Measurements from ENCODE around the gene MPRIP.
"Not testable (repeated sequence)": the region's sequence is repeated elsewhere in the genome, so short reads cannot be mapped to it uniquely, and the experiment has no call there.

The MPRIP gene

DNA sequence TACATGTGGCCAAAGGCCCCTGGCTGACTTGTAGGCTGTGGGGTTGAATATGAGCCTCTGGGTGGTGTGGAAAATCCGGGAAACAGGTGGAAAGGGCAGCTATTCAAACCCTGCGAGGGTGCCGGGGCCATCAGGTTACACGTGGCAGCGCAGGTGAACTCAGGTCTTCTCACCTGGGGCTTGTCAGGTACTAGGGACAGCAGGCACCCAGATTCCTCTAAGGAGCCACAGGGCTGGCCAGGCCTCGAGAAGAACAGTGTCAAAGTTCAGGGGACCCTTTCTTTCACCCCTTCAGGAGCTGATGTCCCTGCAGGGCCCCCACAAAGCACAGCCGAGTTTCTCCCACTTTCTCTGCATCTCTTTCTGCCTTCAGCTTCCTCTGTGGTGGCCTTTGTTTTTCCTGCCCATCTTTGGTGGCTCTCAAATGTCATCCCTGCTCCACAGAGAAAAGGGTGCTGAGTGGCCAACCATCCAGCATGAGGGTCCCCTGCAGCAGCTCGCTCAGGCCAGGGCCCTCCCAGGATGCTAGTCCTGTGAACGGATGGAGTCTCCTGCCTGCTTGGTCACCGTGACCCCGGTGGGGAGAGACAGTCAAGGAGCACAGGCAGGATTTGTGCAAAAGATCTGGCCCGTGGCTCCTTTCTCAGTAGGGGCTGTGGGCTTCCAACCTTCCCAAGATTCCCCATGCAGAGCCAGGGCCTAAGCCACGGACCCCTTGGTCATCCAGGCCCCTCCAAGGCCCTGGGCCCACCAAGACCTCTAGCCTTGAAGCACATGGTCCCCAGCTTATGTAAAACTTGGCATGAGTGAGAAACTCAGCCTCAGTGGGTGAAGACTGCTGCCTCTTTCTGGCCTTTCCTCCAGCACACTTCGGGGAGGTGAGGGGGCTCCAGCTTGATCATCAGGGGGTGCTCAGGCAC is 28.2 kb upstream of the MPRIP start:
- not testable (repeated sequence) for FAIRE-seq

DNA sequence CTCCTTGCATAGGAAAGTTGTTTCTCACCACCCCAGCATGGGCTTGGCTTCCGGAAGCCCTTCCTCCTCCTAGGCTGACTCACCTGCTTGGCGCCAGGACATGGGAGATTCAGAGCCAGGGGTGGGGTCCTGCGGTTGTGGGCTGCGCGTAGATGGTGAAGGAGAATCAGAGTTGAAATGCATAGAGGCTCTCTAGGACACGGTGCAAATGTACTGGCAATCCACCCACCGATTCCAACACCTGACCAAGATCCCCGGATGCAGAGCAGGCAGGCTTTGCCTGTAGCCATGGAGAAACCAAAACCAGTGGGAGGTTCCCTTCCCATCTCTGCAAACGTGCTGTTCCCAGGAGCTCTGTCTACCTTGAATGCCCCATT is 27.5 kb upstream of the MPRIP start:
- DNase-seq (ENCODE audit: extremely low spot score, insufficient read length, low read depth); FAIRE-seq: not testable (repeated sequence)

More for the DNA sequence above, 28.2 kb upstream of the MPRIP start:
- DNase-seq (ENCODE audit: extremely low spot score, insufficient read length, low read depth), result not testable (repeated sequence)

DNA sequence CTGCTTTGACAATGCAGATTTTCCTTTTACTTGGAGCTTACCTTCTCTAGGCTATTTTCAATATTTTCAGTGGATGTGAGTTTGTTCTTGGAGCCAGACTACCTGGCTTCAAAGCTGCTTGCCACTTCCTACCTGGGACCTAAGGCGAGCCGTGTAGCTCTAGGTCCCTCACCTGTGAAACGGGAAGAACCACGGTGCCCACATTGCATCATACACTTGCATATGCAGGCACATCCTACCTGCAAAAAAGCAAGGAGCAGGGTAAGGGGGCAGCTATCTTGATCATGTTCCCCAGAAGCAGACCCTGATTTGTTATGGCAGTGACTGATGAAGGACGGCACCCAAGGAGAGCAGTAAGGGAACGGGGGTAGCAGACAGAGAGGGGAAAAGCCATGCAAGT is 27.0 kb upstream of the MPRIP start:
- DNase-seq (ENCODE audit: extremely low spot score, insufficient read length, low read depth), result no peak
- FAIRE-seq, result no peak

DNA sequence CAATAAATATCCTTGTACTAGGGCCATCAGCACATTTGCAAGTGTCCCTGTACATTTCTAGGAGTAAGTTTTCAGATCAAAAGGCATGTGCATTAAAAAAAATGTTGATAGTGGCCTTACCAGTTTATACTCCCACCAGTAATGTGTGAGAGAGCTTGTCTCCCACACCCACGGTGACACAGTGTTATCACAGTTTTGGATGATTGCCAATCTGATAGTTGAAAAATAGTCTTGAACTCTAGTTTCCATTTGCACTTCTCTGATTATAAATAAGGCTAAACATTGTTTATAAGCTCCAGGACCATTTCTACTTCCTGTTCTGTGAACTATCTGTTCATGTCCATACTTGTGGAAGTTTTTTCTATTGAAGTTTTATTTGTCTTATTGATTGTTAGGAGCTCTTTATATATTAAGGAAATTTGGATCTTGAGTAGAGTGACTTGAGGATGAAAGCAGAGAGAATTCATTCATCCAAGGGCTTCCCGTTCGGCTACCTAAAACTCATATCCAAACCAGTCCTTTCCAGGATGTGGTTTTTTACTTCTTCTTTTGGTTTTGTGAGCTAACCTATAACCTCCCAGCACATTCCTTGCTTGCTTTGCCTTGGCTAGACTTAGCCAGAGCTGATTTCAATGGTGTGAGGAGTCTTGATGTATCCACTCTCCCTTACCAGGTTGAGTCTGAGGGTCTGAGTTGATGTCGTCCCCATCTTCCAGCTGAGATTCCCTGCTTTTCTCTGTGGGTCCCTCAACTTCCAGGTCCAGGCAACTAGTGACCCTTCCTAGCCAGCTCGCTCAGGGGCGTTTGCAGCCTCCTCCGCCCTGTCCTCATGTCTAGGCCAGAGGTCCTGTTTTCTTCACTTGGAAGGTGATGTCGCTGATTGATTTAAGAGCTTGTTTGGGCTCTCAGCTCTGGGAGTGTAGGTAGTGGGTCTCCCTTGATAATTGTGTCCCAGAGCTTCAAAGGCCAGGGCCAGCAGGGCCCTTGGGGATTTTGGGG is 25.8 kb upstream of the MPRIP start:
- peak; percentile 36 for FAIRE-seq
- DNase-seq (ENCODE audit: extremely low spot score, insufficient read length, low read depth), result not testable (repeated sequence)

DNA sequence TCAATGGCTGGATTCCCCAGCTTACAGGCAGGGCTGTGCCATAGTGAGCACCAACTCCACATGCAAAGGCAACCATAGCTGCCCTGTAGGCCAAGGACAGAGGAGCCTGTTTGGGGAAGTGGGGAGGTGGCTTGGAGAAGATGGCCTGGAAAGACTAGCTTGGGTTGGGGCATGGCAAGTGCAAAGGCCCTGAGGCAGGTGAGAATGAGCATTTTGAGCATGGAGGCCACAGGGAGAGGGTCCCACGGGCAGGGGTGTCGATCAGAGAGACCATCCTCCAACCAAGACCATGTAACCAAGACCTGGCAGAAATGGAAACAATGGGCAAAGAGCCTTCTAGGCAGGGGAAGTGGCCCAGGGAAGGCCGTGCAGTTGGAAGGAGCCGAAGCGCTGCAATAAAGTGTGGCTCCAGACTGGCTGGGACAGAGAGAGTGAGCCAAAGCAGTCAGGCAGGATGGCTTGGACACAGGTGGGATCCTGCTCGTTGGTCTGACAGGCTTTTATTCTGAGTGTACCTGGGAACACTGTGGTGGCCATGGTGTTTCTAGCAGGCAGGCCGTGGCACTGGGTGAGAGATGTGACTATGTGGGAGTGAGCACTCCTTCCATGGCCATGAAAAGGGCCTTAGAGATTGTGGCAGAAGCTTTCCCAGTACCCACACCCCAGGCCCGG is 24.8 kb upstream of the MPRIP start:
- no peak for FAIRE-seq
- no peak for DNase-seq (ENCODE audit: extremely low spot score, insufficient read length, low read depth)

DNA sequence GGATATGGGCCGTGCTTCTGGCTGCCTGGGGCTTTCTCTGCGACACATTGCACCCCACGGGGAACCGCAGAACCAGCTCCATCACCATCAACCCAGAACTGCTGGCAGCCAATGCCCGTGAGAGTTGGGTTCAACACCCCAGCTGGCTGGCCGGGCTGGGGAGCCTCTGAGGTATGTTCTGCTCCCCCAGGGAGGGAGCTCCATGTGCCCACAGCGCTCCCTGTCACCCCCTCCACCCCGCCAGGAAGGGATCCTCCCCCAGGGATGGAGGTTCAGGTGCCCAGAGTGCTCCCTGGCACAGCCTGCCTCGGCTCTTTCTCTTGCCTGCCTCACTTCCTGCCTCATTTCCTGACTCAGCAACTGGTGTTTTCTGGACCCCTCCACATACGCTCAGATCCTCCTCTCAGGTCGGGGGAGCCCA is 24.2 kb upstream of the MPRIP start:
- FAIRE-seq (no peak), DNase-seq (ENCODE audit: extremely low spot score, insufficient read length, low read depth) (no peak)

DNA sequence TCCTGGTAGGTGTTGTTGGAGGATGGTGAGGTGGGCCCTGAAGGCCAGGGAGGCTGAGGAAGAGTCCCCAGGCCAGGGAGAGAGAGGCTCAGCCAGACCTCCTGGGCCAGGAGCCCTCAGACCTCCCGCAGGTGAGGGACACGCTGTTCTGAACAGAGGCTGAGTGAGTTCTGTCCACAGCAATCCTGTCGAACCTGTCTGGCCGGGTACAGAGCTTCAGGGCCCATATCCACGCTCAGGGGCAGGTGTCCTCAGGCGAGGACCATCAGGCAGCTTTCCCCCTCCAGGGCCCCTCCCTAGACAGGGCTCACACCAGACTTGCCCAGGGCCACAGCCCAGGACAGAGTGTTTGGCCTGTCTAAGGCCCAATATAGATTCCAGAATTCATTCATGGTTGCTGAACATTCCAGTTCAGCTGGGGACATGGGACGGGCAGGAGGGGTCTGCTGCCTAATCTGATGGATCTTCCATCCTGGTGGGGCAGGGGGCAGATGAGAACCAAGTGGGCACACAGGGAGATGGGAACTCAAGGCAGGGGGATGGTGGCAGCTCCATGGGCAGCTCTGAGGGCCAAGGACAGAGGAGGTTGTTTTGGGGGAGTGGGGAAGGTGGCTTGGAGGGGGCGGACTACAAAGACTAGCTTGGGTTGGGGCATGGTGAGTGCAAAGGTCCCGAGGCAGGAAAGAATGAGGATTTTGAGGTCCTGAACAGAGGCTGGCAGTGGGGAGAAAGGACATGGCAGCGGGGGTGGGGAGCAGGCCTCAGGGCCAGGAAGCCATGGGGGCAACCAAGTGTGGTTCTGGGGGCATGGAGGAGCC is 23.4 kb upstream of the MPRIP start:
- DNase-seq (ENCODE audit: extremely low spot score, insufficient read length, low read depth), result no peak
- no peak for FAIRE-seq

DNA sequence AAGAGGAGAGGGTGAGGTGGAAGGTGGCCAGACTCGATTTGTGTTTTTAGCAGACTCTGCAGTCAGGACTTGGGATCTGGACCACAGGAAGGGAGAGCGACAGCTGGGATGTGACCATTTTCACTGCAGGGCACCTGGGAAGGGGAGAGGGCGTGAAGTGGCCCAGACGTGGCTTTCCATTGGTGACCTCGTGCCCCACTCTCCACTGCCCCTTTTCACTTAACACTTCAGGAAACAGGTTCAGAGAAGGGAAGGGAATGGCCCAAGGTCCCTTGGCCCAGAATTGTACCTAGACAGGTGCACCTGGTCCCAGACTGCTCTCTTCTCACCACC is 22.9 kb upstream of the MPRIP start:
- FAIRE-seq (no peak), DNase-seq (ENCODE audit: extremely low spot score, insufficient read length, low read depth) (no peak)

DNA sequence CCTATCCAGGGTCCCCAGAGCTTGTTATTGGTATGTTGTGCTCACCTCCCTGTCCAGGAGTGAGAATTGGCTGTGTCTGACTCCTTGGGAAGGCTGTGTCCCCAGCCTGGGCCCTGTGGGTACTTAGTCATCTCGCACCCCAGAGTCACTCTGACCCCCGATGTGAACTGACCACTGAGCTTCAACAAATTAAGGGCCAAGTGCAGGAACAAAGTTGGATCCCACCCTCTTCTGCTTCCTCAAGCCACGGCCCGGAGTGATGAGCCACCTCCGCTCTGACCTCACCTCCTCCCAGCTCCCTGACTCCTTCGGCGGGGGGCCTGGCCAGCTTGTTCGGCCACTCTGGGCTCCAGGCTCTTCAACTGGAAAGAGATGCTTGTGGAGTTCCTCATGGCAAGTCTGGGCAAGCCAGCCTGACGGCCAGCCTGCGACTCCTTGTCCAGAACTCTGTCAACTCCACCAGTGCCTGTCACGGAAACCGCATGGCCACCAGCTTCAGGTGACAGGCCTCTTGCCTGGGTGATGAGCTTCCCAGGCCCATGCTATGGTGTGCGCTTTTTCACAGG is 22.3 kb upstream of the MPRIP start:
- FAIRE-seq, result no peak
- no peak for DNase-seq (ENCODE audit: extremely low spot score, insufficient read length, low read depth)

DNA sequence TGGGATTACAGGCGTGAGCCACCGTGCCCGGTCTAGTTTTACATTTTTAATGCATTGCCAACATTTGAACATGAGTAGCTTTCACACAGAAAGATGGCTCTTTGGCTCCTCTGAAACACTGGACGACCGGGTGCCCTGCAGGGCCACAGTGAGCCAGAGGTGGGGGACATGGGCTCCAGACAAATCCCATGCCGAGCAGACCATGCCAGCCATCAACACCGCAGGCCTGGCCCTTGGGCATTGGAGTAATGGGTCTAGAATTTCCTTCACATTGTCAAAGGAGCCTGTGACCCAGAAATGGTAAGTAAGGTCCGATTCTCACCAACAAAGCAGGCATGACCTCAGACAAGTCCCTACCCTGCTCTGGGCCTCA is 21.4 kb upstream of the MPRIP start:
- DNase-seq (ENCODE audit: extremely low spot score, insufficient read length, low read depth) (no peak), FAIRE-seq (no peak)

DNA sequence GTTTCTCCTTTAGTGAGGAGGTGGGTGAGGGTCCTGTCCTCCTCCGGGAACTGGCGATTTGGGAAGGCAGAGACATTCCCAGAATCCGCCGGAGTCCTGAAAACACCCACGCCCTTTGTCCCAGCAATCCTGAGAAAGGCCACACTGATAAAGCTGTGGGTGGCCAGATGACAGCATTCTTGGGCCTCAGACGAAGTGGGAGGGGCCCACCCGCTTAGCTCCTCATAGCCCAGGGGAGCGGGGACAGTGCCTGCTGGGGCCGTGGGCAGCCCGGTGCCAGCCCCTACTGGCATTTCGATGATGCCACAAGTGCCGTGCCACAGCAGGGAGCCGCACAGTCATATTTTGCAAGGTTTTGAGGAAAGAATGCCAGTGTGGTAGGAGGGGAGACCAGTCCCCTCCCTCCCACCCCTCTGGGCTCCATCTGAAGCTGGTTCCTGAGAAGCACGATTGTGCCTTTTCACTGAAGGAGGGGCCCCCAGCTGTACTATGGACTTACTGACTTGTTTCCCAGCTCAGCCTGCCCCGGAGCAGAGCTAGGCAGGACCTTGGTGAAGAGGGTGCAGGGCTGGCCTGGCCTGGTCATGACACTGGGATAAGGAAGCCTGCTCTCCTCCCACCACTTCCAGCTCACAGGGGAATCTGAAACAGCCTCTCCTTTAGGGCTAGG is 20.9 kb upstream of the MPRIP start:
- FAIRE-seq (no peak), DNase-seq (ENCODE audit: extremely low spot score, insufficient read length, low read depth) (no peak)

DNA sequence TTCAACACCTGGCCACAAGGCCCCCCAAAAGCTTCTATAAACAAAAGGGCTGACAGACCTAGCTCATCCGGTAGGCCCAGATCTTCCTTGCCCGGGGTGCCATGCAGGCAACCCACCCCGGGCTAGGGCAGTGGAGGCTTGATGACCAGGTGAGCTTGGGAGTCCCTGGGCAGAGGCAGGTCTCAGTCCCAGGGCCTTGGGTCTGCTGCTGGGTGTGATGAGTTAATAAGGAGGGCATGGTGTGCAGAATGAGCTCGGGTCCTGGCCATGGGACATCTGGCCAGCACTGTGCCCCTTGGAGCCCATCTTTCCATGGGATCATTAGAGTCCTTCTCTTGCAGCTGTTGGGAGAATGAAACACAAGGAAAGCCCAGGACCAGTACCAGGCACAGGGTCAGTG is 20.2 kb upstream of the MPRIP start:
- DNase-seq (ENCODE audit: extremely low spot score, insufficient read length, low read depth), result no peak
- no peak for FAIRE-seq

DNA sequence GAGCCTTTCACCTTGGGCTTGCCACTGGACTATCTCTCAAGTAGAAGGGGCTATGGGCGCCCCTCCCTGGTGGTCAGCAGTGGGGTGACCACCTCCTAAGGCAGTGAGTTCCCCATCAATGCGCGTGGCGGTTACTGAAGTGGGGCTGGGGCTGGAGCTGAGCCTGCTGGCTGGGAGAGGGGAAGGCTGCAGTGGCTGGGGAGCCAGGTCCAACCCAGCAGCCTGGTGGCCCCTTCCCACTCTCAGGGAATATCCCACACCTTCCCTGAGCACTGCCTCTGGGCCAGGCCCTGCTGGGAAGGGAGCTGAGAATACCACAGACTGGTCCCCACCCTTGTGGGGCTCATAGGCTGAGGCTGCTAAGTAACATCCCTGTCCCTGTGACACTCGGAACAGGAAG is 19.8 kb upstream of the MPRIP start:
- DNase-seq (ENCODE audit: extremely low spot score, insufficient read length, low read depth) (no peak), FAIRE-seq (no peak)

DNA sequence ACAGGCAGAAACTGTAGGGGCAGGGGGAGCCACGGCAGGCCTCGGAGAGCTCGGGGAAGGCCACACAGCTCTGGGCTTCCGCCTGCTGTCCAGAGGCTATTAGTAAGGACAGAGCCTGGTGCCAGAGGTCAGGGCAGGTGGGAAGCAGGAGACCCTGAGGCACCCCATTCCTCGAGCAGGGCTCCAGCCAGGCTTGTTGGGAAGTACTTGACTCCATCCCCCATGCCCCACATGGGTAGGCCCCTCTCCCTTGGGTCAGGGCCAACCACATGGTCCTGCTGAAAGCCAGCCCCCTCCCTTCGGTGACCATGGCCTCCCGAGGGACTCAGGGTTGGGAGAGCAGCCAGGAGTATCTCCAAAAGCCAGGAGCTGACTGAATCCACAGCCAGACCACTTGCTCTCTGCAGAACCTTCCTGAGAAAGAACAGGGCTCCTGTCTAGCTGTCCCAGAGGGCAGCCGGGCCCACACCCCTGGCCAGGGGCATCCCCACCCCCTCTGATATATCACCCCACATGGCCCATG is 17.4 kb upstream of the MPRIP start:
- no peak for FAIRE-seq

DNA sequence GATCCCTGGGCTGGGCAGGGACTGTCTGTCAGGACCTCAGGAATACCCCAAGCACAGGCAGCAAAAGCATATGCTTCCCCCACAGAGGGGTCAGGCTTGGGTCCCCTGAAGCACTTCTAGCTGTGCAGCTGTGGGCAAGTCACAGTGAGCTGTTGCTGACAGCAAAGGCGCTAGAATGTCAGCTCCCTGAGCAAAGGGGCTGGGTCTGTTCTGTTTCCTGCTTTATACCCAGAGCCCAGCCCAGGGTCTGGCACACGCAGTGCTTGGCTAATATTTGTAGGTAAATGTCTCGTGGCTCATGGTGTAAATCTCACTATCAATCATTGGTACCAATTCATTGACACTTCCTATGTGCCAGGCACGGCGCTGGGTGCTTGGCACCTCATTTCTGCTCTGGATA is 16.6 kb upstream of the MPRIP start:
- DNase-seq (ENCODE audit: extremely low spot score, insufficient read length, low read depth) (no peak), FAIRE-seq (no peak)

More for the DNA sequence above, 17.4 kb upstream of the MPRIP start:
- DNase-seq (ENCODE audit: extremely low spot score, insufficient read length, low read depth), result no peak

DNA sequence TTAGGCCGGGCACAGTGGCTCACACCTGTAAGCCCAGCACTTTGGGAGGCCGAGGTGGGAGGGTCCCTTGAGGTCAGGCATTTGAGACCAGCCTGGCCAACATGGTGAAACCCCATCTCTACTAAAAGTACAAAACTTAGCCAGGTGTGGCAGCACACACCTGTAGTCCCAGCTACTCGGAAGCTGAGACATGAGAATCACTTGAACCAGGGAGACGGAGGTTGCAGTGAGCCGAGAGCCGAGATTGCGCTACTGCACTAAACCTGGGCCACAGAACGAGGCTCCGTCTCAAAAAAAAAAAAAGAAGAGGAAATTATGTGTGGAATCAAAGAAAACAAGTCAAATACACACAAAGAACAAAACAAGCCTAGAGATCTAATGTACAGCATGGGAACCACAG is 16.1 kb upstream of the MPRIP start:
- DNase-seq (ENCODE audit: extremely low spot score, insufficient read length, low read depth) (no peak), FAIRE-seq (no peak)

DNA sequence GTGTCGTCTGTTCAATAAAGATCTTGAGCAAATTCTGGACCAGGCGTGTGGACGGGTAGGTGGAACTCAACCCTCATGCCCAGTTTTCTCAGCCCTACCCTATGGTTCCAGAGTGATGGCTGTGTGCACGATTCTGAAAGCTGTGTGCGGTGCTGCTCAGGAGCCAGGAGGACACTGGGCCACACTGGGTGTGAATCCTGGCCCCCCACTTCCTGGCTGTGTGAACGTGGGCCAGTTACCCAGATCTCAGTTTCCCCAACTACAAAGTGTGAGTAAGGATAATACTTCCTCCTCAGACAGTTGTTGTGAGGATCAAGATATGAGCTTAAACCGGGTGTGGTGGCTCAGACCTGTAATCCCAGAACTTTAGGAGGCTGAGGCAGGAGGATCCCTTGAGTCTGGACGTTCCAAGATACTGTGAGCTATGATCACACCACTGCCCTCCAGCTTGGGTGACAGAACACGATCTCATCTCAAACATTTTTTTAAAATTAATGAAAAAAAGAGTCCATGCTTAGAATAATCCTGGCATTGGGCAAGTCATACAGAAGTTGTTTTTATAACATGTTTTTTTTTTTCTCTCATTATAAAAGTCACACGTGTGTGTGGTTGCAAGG is 14.7 kb upstream of the MPRIP start:
- no peak for DNase-seq (ENCODE audit: extremely low spot score, insufficient read length, low read depth)
- FAIRE-seq, result no peak
